HCT116 (cell line): Measurements from ENCODE around the gene PGD. TPM values are rescaled to one million over a fixed set of nuclear protein-coding genes. Genes with fewer than 3 reads are reported as not detected.

ENCODE experiments used
- ATAC-seq: fragments of 200-7000 bp; cut with Tn5 transposase; 2 replicates; pipeline ENCODE4 v1.9.1; 2020; ENCODE audit warnings: mild to moderate bottlenecking, moderate library complexity
- BruUV-seq: library from RNA; stranded (reverse); fragments of 400-500 nt; replicated peaks from 2 replicates; lab custom pipeline; 2021; lab: Mats Ljungman, UMichigan
- CTCF ChIA-PET: fragments of 300-600 bp; sonication (Branson Sonifier 250); formaldehyde crosslinking; loops from one replicate; lab custom pipeline; 2021; ENCODE audit warnings: antibody characterized with exemption; lab: Charles Lee
- POLR2A ChIA-PET: fragments of 300-600, 350-600 bp; sonication (Branson Sonifier 250); formaldehyde crosslinking; loops from one replicate; lab custom pipeline; 2021; ENCODE audit warnings: antibody characterized with exemption; lab: Charles Lee
- RAD21 ChIA-PET, 2 experiments: fragments of 300-600 bp; sonication (Branson Sonifier 250); formaldehyde crosslinking; loops; one replicate each; lab custom pipeline; 2023; ENCODE audit warnings: low total read pairs in 2 of 2; ENCODE audit not compliant: uncharacterized antibody in 2 of 2, unreplicated experiment in 2 of 2, low non-redundant PET in 1 of 2; lab: Charles Lee
- DNase-seq: peaks from one replicate; pipeline ENCODE4 v3.0.0-alpha.2; 2010; ENCODE audit warnings: low read depth, low spot score
- H2AFZ ChIP-seq: fragments of 200-600 bp; shearing (Covaris generic), sonication (generic); 2 replicates; pipeline ENCODE4 v1.6.1; 2017; ENCODE audit warnings: low read depth, mixed run types, mixed read lengths, antibody characterized with exemption, low read length; ENCODE audit not compliant: poor library complexity, severe bottlenecking
- H3K27ac ChIP-seq: 2 replicates; pipeline ENCODE4 v1.5.1; 2012; ENCODE audit warnings: low read depth, low read length
- H3K27me3 ChIP-seq: fragments of 200-600 bp; sonication (generic); 2 replicates; pipeline ENCODE4 v1.6.1; 2016; ENCODE audit warnings: mixed run types, low read length, mixed read lengths; ENCODE audit not compliant: insufficient read depth
- H3K36me3 ChIP-seq, 2 experiments: fragments of 200-500 bp in 1 of 2; fragments of 200-600 bp in 1 of 2; sonication (Bioruptor generic) in 1 of 2; sonication (generic) in 1 of 2; 2 replicates each; pipeline versions ENCODE4 v1.5.1 to v1.6.1; 2014 to 2016; ENCODE audit warnings: low read length in 2 of 2, inconsistent platforms in 1 of 2, mixed read lengths in 1 of 2, mixed run types in 1 of 2; ENCODE audit not compliant: insufficient read depth in 2 of 2, control insufficient read depth in 1 of 2
- H3K4me1 ChIP-seq, 2 experiments: fragments of 200-600 bp in 1 of 2; sonication (generic) in 1 of 2; 2 replicates each; pipeline versions ENCODE4 v1.5.1 to v1.6.1; 2012 to 2017; ENCODE audit warnings: low read length in 2 of 2, inconsistent platforms in 1 of 2, mild to moderate bottlenecking in 1 of 2, mixed read lengths in 1 of 2, mixed run types in 1 of 2, moderate library complexity in 1 of 2; ENCODE audit not compliant: insufficient read depth in 2 of 2, control insufficient read depth in 1 of 2
- H3K4me2 ChIP-seq: fragments of 200-600 bp; sonication (generic); 2 replicates; pipeline ENCODE4 v1.6.1; 2017; ENCODE audit warnings: mixed run types, low read length, mixed read lengths
- H3K4me3 ChIP-seq, 2 experiments: fragments of 200-600 bp in 1 of 2; sonication (generic) in 1 of 2; replicated peaks in 1 of 2; 2 replicates each; pipeline ENCODE4 v1.5.1; 2011 to 2016; ENCODE audit warnings: low read length in 2 of 2, control low read depth in 1 of 2, low read depth in 1 of 2, mild to moderate bottlenecking in 1 of 2, mixed read lengths in 1 of 2, mixed run types in 1 of 2
- H3K79me2 ChIP-seq: fragments of 200-600 bp; sonication (generic); 2 replicates; pipeline ENCODE4 v1.6.1; 2017; ENCODE audit warnings: mild to moderate bottlenecking, mixed run types, low read length, moderate library complexity, mixed read lengths; ENCODE audit not compliant: insufficient read depth
- H3K9ac ChIP-seq: fragments of 200-600 bp; sonication (generic); 2 replicates; pipeline ENCODE4 v1.6.1; 2016; ENCODE audit warnings: low read length, mixed read lengths
- H3K9me2 ChIP-seq: fragments of 200-600 bp; sonication (generic), shearing (Covaris generic); 2 replicates; pipeline ENCODE4 v1.6.1; 2017; ENCODE audit warnings: mixed run types, mild to moderate bottlenecking, moderate library complexity; ENCODE audit not compliant: insufficient read depth
- H3K9me3 ChIP-seq, 2 experiments: fragments of 200-500 bp in 1 of 2; fragments of 200-600 bp in 1 of 2; sonication (Bioruptor generic) in 1 of 2; sonication (generic) in 1 of 2; 2 replicates each; pipeline ENCODE4 v1.6.1; 2014 to 2017; ENCODE audit warnings: low read length in 2 of 2, mixed read lengths in 2 of 2, inconsistent platforms in 1 of 2, low read depth in 1 of 2, mild to moderate bottlenecking in 1 of 2, mixed run types in 1 of 2, moderate library complexity in 1 of 2; ENCODE audit not compliant: control insufficient read depth in 1 of 2, insufficient read depth in 1 of 2
- H4K20me1 ChIP-seq: fragments of 200-600 bp; sonication (generic), shearing (Covaris generic); 2 replicates; pipeline ENCODE4 v1.6.1; 2017; ENCODE audit warnings: mixed run types, mild to moderate bottlenecking, moderate library complexity; ENCODE audit not compliant: insufficient read depth
- CTCF ChIP-seq, 3 experiments: fragments of 200-600 bp in 1 of 3; sonication (generic) in 1 of 3; IDR thresholded peaks in 2 of 3; conservative IDR thresholded peaks in 1 of 3; 2 replicates each; pipeline ENCODE4 v1.5.1; 2012 to 2017; ENCODE audit warnings: low read depth in 2 of 3, low read length in 2 of 3, antibody characterized with exemption in 1 of 3, borderline replicate concordance in 1 of 3, control low read depth in 1 of 3, mild to moderate bottlenecking in 1 of 3, mixed read lengths in 1 of 3, mixed run types in 1 of 3, moderate library complexity in 1 of 3; ENCODE audit not compliant: insufficient read depth in 1 of 3
- EZH2phosphoT487 ChIP-seq: fragments of 200-600 bp; IDR thresholded peaks from 2 replicates; pipeline ENCODE4 v1.6.1; 2018; ENCODE audit warnings: antibody characterized with exemption, borderline replicate concordance
- FOSL1 ChIP-seq: IDR thresholded peaks from 2 replicates; pipeline ENCODE4 v1.6.1; 2012; ENCODE audit warnings: low read depth
- MAX ChIP-seq: IDR thresholded peaks from 2 replicates; pipeline ENCODE4 v1.6.1; 2012
- POLR2A ChIP-seq: IDR thresholded peaks from 2 replicates; pipeline ENCODE4 v1.7.0; 2011; ENCODE audit warnings: borderline replicate concordance; ENCODE audit not compliant: insufficient read depth, insufficient read length; ENCODE audit errors: extremely low read depth
- POLR2AphosphoS5 ChIP-seq: IDR thresholded peaks from 2 replicates; pipeline ENCODE4 v1.6.1; 2011; ENCODE audit warnings: mild to moderate bottlenecking, low read depth, low read length, moderate library complexity
- RAD21 ChIP-seq: IDR thresholded peaks from 2 replicates; pipeline ENCODE4 v1.6.1; 2012; ENCODE audit warnings: low read depth, mild to moderate bottlenecking
- SIN3A ChIP-seq: IDR thresholded peaks from 2 replicates; pipeline ENCODE4 v1.6.1; 2012; ENCODE audit warnings: low read depth
- SRF ChIP-seq: IDR thresholded peaks from 2 replicates; pipeline ENCODE4 v1.6.1; 2012; ENCODE audit warnings: low read depth
- YY1 ChIP-seq: IDR thresholded peaks from 2 replicates; pipeline ENCODE4 v1.6.1; 2011; ENCODE audit warnings: low read length, low read depth, moderate library complexity, mild to moderate bottlenecking; ENCODE audit not compliant: insufficient replicate concordance; ENCODE audit errors: extremely low read depth
- ZFX ChIP-seq: fragments of 450-650 bp; IDR thresholded peaks from 2 replicates; pipeline ENCODE4 v1.6.1; 2017
- ZNF274 ChIP-seq: fragments of 200-500 bp; sonication (Bioruptor generic); IDR thresholded peaks from 2 replicates; pipeline ENCODE4 v1.6.1; 2014; ENCODE audit warnings: mild to moderate bottlenecking, low read depth, low read length, inconsistent platforms
- intact Hi-C: fragments of 100-400 bp; cut with micrococcal nuclease; formaldehyde crosslinking; loops from 2 replicates; pipeline ENCODE4 v1.10.0; 2022
- total RNA-seq: library from RNA; stranded (reverse); gene quantifications from one replicate; pipeline ENCODE4 v1.2.1, GENCODE V29; 2021; ENCODE audit not compliant: unreplicated experiment

Gene PGD
- total RNA-seq, 1 experiment from 2014 or later: 144 TPM

- no TSS peak for BruUV-seq
- H3K4me3 ChIP-seq: no peak overlapping the region
- H4K20me1 ChIP-seq: no peaks in the 10 kb centered on the region
- peaks cover 5 to 9% of the 10 kb centered on the region in 2 experiments; a peak in 3 of 4 replicates for H3K4me1 ChIP-seq
- 0 out of 2 replicates have a peak overlapping the region, but pooled peaks have one; percentile 2 for H3K4me2 ChIP-seq
- no peaks in the 10 kb centered on the region for H3K9me2 ChIP-seq
- H3K27ac ChIP-seq: peak overlapping the region; percentile 35; the same call in 1 of the 2 replicates
- TF ChIP-seq POLR2AphosphoS5 (no peak), ZNF274 (no peak), MAX (no peak)
- TF ChIP-seq, all 23 proteins: peak for 0
- H2AFZ ChIP-seq: no peak overlapping the region
- no peaks in the 10 kb centered on the region for H3K79me2 ChIP-seq
- intact Hi-C loops: no loop called here
- H3K9me3 ChIP-seq: no peaks in the 10 kb centered on the region
- DNase-seq (no peak), ATAC-seq (0 out of 2 replicates have a peak, but pooled peaks have one; percentile 14)
- ChIA-PET RAD21 (interaction anchor here in 1 of 2 experiments (0.6 kb wide), 1 partner anchor 330 kb away, joined by 3 read pairs; no protein-coding TSS in a partner anchor), CTCF (interaction anchor here (1.2 to 1.6 kb wide), 2 partner anchors 12 to 107 kb away, joined by 4 to 8 read pairs; partner anchors contain the start of gene PGD), POLR2A (interaction anchor here (2.3 kb wide), 1 partner anchor 11 kb away, joined by 11 read pairs; the partner anchor contains the start of gene PGD)
- H3K9ac ChIP-seq: no peak overlapping the region
- H3K36me3 ChIP-seq: no peaks in the 10 kb centered on the region
- no peaks in the 10 kb centered on the region for H3K27me3 ChIP-seq
Measured at GRCh38 chr1:10386761-10387676, 11.8 kb upstream of the PGD start.

GRCh38 chr1:10387677-10388386, 11.0 kb upstream of the PGD start:
- Histone ChIP-seq H3K4me2 (peak overlapping the region; percentile 2; the same call in 1 of the 2 replicates), H3K79me2 (no peaks in the 10 kb centered on the region), H3K9me2 (no peaks in the 10 kb centered on the region), H3K4me1 (peaks cover 5 to 9% of the 10 kb centered on the region in 2 experiments; a peak in 3 of 4 replicates), H4K20me1 (no peaks in the 10 kb centered on the region), H3K9ac (no peak overlapping the region), H3K9me3 (no peaks in the 10 kb centered on the region), H3K36me3 (no peaks in the 10 kb centered on the region), H3K27ac (peak overlapping the region; percentile 35; the same call in 1 of the 2 replicates), H2AFZ (no peak overlapping the region), H3K4me3 (no peak overlapping the region), H3K27me3 (no peaks in the 10 kb centered on the region)
- ChIA-PET RAD21 (interaction anchor here in 1 of 2 experiments (0.6 kb wide), 1 partner anchor 331 kb away, joined by 3 read pairs; no protein-coding TSS in a partner anchor), CTCF (interaction anchor here (1.2 to 1.6 kb wide), 2 partner anchors 11 to 106 kb away, joined by 4 to 8 read pairs; partner anchors contain the start of gene PGD), POLR2A (interaction anchor here (2.3 kb wide), 1 partner anchor 11 kb away, joined by 11 read pairs; the partner anchor contains the start of gene PGD)
- intact Hi-C loops: no loop called here
- BruUV-seq: no TSS peak
- ATAC-seq (no peak), DNase-seq (no peak)
- TF ChIP-seq EZH2phosphoT487 (no peak), RAD21 (no peak), YY1 (no peak), CTCF (IDR thresholded peaks at IDR 0.05 in 2 of 3, conservative IDR thresholded peaks at IDR 0.05 in 1 of 3; ENCODE audit: borderline replicate concordance in 1 of 3, insufficient read depth in 1 of 3, low read depth in 2 of 3, low read length in 2 of 3) (no peak), ZFX (no peak), MAX (no peak), POLR2A (no peak), FOSL1 (no peak), SRF (no peak), SIN3A (no peak)
